Epithelial cell of proximal tubule (primary cell): ENCODE results near the gene DND1. TPM values are rescaled to one million over a fixed set of nuclear protein-coding genes. Genes with fewer than 3 reads are reported as not detected.

Experiments used
- DNase-seq: peaks from one replicate; pipeline ENCODE4 v3.0.0-alpha.2; 2011; ENCODE audit warnings: low read depth
- H3K4me3 ChIP-seq: 2 replicates; pipeline ENCODE4 v1.5.1; 2011; ENCODE audit warnings: low read depth, mild to moderate bottlenecking, low read length
- CTCF ChIP-seq: conservative IDR thresholded peaks from 2 replicates; pipeline ENCODE4 v1.5.1; 2012; ENCODE audit warnings: low read depth, mild to moderate bottlenecking, low read length
- total RNA-seq: library from RNA; depleted of rRNA; stranded (reverse); fragments of >200 nt; gene quantifications from 2 replicates; pipeline ENCODE4 v1.2.3, GENCODE V29; 2015

DND1 gene
- total RNA-seq, 1 donor from 2014 or later = not detected

- H3K4me3 ChIP-seq = no peak overlapping the region
- DNase-seq = no peak
- no peak for TF ChIP-seq CTCF
Observed at GRCh38 chr5:140622301-140622700, 51.1 kb downstream of the DND1 start.

Other genes starting within 250 kb of the DND1 start
- gene EIF4EBP3, start 125.9 kb downstream of the DND1 start, total RNA-seq = 2.8 and 5.2 TPM in 2 replicates
- 40.3 and 41.3 TPM in 2 replicates for gene SRA1, start 116.1 kb downstream of the DND1 start, total RNA-seq
- gene APBB3, start 109.0 kb downstream of the DND1 start, total RNA-seq = 2.1 and 3.5 TPM in 2 replicates
- 61.8 TPM in 2 replicates for gene SLC35A4, start 108.7 kb downstream of the DND1 start, total RNA-seq
- not detected in 2 replicates for gene CD14, start 40.4 kb downstream of the DND1 start, total RNA-seq
- 9.0 and 127 TPM in 2 replicates for gene TMCO6, start 34.1 kb downstream of the DND1 start, total RNA-seq
- 62.0 and 110 TPM in 2 replicates for gene NDUFA2, start 25.9 kb downstream of the DND1 start, total RNA-seq
- gene IK, start 25.7 kb downstream of the DND1 start, total RNA-seq = 95.4 and 124 TPM in 2 replicates
- 14.6 and 23.4 TPM in 2 replicates for gene WDR55, start 8.7 kb downstream of the DND1 start, total RNA-seq
- 83.0 and 123 TPM in 2 replicates for gene HARS1, start 17.8 kb upstream of the DND1 start, total RNA-seq
- gene HARS2, start 17.9 kb upstream of the DND1 start, total RNA-seq = 33.9 and 39.5 TPM in 2 replicates
- 38.3 and 43.6 TPM in 2 replicates for gene ZMAT2, start 26.9 kb upstream of the DND1 start, total RNA-seq
- not detected in 2 replicates for gene PCDHA1, start 112.6 kb upstream of the DND1 start, total RNA-seq
- gene PCDHA2, start 121.3 kb upstream of the DND1 start, total RNA-seq = not detected in 2 replicates
- 0.06 TPM in 1 of 2 replicates, not detected in the other for gene PCDHA3, start 127.5 kb upstream of the DND1 start, total RNA-seq
- 1.6 TPM in 1 of 2 replicates, not detected in the other for gene PCDHA4, start 133.5 kb upstream of the DND1 start, total RNA-seq
- not detected in 2 replicates for gene PCDHA5, start 148.0 kb upstream of the DND1 start, total RNA-seq
- gene PCDHA6, start 154.4 kb upstream of the DND1 start, total RNA-seq = not detected in 2 replicates
- gene PCDHA7, start 160.7 kb upstream of the DND1 start, total RNA-seq = under 0.01 TPM in 1 of 2 replicates, not detected in the other
- gene PCDHA8, start 167.6 kb upstream of the DND1 start, total RNA-seq = not detected in 2 replicates
- not detected in 2 replicates for gene PCDHA9, start 174.8 kb upstream of the DND1 start, total RNA-seq
- gene PCDHA10, start 182.3 kb upstream of the DND1 start, total RNA-seq = under 0.01 and 0.06 TPM in 2 replicates
- gene PCDHA11, start 195.4 kb upstream of the DND1 start, total RNA-seq = not detected in 2 replicates
- not detected in 2 replicates for gene PCDHA12, start 201.7 kb upstream of the DND1 start, total RNA-seq
- gene PCDHA13, start 208.5 kb upstream of the DND1 start, total RNA-seq = not detected in 2 replicates